HG03066 (cell line): ENCODE data around the gene LRP1-AS.
A peak's percentile ranks its signal among the peaks of the same experiment; 100 is the strongest.
"Not testable (repeated sequence)": the region's sequence is repeated elsewhere in the genome, so short reads cannot be mapped to it uniquely, and the experiment has no call there.

Source experiments
- ATAC-seq: cut with Tn5 transposase; IDR thresholded peaks from one replicate; pipeline ENCODE4 v1.9.1; 2021; ENCODE audit warnings: low read depth; ENCODE audit not compliant: unreplicated experiment

LRP1-AS gene

DNA sequence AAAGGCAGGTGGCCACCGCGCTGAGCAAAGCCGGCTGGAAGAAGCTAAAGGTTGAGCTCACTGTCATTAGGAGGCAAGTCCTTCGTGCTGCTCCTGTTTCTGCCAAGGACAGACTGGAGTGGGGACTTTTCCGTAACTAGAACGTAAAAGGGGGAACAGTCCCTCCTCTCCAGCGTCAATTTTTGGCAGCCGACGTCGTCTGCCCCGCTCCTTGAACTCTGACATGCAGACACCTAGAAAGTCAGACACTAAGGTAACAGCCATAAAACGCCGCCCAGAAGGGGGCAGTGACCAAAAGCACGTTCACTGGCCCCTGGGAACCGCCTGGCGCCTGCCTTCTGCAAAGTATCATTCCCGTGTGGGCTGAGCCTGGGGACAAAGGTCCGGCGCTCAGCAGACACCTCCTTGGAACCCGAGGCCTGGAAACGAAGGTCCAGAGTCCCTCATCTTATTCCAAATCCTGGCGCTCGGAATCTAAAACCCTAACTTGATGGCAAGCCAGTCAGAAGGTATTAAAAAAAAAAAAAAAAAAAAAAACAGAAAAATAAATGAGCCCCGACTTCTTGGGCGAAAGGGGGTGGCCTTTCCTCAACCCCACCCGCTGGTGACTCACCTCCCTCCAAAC lies 20.2 kb downstream of the LRP1-AS start:
- peak; percentile 55 for ATAC-seq

DNA sequence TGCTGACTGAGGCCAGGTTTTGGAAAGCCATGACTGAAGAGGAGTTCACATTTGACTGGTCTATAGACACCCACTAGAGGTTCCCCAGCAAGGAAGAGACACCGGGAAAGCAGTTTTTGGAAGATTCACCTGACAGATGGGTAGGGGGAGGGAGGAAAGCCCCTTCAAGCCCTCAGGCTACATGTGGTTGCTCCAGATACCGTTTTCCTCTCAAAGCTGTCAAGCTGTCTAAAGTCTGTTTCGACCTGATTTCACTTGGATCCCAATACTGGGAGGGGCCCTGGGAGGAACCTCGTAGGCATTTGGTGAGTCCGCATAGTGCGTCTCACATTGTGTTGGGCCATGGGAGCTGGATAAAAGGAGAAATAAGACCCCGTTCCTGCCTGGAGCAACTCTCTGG lies 20.9 kb downstream of the LRP1-AS start:
- ATAC-seq = no peak

DNA sequence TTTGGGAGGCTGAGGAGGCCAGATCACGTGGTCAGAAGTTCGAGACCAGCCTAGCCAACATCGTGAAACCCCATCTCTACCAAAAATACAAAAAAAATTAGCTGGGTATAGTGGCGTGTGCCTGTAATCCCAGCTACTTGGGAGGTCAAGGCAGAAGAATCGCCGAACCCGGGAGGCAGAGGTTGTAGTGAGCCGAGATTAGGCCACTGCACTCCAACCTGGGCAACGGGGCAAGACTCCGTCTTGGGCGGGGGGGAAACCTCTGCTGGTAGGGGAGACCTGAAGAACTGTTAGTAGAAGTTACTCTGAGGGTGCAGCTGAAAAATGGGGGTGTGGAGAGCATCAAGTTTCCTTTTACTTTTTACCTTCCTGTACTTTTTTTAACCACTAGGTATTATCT lies 21.4 kb downstream of the LRP1-AS start:
- ATAC-seq = no peak

DNA sequence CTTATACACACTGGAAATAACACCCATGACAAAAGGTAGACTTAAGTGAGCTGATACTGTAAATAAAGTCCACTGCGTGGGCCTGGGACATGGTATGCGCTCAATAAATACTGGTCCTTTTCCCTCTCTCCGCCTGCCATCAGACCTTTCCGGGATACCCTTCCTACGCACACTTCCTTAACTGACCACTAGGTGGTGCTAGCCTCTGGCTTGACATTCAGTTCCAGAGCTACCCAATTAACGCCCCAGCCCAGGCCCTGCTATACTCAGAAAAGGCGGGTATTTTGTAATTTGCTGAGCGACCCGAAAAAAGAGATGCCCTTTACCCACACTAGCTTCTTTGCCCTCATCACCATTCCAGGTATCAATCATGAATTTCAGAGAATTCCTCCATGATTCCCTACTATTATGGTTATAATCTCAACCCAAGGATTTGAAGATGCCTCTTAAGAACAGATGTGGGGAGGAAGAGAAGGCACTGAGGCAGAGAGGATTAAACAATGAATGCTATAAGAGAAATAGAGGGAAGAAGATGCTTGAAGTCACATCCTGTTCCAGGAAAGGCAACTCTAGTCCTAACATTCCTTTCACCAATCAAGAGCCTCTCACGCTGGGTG lies 23.1 kb downstream of the LRP1-AS start:
- ATAC-seq = no peak

DNA sequence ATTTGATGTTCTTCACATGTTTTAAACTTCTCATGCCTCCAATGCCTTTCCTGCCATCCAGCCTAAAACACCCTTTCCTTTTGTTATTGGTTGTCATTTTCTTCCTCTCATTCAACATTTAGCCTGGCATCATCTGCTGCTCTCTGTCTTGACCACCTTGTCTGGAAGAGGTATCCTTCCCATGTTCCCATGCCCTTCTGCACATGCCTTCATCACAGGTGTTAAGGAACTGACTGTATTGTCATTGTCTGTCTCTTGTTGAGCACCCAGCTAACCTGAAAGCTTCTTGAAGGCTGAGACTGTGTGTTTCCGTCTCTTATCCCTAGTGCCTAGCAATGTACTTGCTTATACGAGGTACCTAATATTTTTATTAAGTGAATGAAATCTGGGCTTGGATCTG lies 23.6 kb downstream of the LRP1-AS start:
- no peak for ATAC-seq

DNA sequence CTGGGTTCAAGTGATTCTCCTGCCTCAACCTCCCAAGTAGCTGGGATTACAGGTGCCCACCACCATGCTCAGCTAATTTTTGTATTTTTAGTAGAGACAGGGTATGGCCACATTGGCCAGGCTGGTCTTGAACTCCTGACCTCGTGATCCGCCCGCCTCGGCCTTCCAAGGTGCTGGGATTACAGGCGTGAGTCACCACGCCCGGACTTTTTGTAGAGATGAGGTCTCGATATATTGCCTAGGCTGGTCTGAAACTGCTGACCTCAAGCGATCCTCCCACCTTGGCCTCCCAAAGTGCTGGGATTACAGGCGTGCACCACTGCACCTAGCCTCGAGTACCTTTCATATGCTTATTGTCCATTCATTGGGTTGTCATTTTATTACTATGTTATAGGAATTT lies 26.7 kb downstream of the LRP1-AS start:
- not testable (repeated sequence) for ATAC-seq

DNA sequence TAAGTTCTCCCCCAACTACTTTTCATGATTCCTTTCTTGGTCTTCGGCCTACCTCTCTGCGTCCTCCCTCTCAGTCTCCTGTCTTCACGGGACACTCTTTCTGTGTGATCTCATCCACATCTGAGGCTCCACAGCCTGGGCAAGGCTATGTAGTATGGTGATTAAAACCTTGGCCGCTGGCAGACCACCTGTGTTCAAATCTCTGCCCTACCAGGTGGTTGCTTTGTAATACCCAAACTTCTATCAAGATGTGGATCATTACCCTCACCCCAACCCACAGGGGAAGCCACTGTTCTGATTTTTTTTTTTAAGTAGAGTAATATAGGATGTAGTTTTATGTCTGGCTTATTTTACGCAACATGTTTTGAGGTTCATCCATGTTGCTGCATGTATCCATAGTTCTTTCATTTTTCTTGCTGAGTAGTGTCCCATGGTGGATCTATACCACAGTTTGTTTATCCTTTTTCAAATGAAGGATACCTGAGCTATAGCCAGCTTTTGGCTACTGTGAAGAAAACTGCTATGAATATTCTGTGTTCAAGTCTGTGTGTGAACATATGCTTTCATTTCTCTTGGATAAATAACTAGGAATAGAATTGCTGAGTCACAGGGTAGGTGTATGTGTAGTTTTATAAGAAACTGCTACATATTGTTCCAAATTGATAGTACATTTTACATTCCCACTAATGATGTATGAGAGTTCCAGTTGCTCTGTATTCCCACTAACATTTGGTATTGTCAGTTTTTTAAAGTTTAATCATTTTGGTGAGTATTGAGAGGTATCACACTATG lies 27.9 kb downstream of the LRP1-AS start:
- no peak for ATAC-seq

DNA sequence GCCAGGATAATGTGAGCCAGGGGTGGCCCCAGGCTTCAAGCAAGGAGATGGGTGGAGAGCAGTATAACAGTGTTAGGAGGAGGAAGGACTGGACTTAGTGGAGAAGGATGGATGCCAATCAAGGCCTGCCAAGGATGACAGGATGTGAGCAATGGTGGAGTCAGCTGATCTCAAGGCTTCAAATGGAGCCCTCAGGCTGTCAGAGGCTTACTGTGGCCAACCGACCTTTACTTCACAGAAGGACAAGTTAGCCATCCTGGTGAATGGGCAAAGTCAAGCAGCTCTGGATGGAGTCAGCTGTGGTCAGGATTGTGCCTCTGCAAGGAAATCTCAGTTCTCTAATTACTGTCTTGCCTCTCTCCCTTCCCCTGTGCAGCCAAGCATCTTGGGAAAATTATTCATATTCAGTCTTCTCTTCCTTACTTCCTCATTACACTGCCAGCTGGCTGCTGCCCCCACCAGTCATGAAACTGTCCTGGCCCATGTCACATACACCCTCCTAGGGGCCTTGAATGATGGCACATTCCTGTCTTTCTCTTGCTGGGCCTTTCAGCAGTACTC lies 28.6 kb downstream of the LRP1-AS start:
- no peak for ATAC-seq

DNA sequence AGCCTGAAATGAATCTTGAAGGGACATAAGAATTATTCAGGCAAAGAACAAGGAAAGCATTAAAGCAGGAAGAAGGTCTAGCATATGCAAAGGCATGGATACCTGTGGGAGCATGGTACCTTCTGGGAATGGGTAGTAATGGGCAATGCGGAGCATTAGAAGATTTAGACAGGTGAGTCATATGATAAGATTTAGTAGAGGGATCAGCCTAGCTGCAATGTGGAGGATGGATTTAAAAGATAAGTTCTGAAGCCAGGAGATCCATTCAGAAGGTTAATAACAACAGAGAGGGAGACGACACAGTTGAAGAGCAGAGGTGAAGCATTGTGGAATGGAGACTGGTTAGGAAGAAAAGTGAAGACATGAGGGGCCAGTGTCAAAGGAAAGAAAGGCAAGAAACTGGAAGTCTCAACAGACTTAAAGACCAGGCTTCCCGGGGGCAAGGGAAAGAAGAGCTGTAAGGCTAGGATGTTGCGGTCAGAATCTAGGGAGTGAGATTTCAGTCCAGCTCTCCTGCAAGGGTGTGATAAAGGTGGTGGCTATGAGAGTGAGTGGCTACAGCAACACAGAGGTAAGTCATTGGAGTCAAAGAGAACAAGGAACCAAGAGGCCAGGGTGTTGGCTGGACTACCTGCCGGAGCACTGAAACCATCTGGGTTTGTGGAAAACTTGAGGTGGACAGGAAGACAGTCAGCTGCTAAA lies 30.7 kb downstream of the LRP1-AS start:
- ATAC-seq = no peak

DNA sequence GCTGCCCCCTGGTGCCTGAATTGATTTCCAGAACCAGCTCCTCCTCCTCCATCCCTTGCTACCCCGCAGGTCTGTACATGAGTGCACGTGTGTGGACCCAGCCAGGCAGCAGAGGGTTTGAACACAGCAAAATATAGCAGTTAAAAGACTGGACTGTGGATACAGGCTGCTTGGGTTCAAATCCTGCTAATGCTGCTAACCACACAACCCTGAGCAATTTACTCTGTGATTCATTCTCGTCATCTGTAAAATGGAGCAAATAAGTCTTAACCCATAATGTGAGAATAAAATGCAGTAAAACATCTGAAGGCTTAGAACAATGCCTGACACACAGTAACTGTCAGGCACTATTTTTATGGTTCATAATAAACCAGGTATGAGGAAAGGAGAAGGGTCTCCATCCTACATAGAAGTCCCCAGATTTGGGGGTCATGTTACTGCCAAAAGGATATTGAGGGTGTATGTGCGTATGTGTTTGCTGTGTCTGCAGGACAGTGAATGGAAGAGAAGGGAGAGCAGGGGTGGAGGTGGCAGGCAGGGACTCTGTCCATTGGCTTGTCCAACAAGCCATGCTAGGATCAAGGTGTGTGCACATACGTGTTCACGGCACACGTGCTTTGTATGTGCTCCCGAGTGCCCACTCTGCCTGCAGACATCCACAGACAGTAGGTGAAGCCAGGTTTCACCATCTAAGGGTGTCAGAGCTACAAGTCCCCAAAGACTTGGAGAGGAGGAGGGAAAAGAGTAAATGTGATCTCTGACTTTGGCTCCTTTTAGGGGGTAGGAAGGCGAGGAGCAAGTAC lies 34.7 kb downstream of the LRP1-AS start:
- ATAC-seq = no peak

DNA sequence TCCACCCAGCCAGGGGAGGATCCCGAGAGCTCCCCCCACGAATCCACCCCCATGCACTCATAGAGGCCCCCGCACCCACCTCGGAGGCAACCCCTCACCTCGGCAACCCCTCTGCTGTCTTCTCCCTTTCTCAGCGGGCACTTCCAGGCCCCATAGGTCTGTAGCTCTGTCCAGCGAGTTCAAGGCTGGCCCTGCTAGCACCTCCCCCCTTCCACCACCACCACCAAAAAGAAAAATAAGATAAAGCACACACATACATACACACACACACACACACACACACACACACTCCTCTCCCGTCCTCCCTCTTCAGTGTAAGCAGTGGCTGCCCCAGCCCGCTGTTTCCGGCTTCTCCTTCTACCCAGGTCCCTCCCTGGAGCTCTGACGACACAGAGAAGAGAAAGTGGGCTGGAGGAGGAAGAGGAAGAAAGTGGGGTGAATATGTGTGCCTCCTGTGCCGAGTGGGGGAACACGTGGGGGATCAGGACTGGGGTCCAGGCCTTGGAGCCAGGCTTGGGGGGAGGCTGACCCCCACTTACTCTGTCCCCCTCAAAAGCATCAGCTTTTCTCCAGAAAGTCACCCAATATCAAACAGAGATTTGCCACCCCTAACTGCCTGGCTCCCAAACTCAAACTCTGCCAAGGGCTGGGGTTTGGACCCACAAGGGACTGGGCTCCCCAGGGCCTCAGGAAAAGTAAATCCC lies 36.2 kb downstream of the LRP1-AS start, which contains the start of gene STAT6:
Gene STAT6, minus strand, starts transcription at position 332 of the 704 bp plus-strand sequence. CDS start 3,084 bp downstream, outside the sequence.
- ATAC-seq = peak; percentile 54

DNA sequence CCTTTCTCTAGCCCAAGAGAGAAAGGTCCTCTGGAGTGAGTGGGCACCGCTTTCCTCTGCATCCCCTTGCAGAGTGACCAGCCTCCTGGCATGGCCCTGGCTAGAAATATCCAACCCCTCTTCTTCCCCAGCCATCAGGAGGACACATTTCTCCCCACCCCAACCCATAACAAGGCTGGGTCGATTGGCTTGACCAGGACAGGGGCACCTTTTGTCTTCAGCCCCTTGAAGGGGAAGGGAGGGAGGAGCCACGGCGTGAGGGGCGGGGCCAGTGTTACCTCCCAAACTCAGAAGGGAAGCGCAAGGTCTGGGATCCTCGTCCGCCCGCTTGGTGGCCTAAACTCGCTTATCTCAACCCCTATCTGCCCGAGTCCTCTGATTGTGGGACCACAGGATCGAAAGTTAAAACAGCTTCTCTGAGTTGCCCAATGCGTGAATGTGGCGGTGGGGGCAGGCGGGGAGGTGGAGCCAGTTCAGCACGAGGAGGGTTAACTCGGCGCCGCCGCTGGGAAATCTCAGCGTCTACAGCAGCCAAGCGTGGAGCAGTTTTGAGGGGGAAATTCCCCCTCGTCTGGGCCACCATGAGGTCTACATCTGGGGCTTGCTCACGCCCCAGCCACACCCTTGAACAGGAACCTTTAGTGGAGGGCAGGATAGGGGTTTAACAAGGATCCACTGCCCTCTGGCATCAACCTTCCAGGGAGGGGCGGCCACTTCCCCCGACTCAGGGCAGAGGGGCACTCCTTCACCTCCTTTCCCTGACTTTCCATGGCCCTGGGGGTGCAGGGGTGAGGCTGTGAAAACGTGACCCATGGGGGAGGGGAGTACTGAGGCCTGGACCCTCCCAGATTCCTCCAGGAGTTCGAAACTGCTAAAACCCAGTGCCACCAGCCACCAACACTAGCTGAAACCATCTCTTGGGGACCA lies 37.1 kb downstream of the LRP1-AS start:
- no peak for ATAC-seq

DNA sequence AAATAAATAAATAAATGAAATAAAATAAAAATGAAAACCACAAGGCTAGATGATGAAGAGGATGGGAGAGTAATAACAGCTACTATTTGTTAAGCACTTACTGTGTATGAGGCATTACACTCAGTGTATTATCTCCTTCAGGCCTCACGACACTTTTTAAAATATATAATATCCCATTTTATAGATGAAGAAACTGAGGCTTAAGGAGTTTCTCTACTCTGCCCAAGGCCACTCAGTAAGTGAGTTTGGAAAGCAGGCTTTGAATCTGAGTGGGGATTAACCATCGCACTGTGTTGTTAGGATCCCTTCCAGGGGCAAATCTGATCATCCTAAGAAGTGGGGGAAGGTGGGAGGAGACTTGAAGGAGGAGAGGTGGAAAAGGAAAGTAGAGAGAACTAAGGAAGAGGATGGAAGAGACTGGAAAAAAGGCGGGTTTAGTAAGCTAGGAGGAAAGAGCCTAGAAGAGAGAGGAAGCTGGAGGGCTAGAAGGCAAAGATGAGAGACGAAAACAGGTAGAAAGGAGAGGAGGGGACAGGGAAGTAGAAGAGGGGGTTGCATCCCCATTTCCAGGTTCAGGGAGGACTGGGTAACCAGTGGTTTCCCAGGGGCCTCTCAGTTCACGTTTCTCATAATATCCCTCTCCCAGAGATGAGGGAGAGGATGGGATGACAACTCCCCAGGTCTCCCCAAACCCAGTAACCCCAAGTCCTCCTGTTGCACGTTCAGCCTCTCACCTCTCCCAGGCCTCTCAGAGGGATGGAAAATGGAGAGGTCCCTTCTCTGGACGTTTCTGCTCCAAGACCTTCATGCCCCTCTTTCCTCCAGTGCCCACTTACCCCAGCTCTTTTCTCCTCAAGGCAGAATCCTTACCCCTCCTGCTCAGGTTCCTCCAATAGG lies 38.0 kb downstream of the LRP1-AS start:
- no peak for ATAC-seq

DNA sequence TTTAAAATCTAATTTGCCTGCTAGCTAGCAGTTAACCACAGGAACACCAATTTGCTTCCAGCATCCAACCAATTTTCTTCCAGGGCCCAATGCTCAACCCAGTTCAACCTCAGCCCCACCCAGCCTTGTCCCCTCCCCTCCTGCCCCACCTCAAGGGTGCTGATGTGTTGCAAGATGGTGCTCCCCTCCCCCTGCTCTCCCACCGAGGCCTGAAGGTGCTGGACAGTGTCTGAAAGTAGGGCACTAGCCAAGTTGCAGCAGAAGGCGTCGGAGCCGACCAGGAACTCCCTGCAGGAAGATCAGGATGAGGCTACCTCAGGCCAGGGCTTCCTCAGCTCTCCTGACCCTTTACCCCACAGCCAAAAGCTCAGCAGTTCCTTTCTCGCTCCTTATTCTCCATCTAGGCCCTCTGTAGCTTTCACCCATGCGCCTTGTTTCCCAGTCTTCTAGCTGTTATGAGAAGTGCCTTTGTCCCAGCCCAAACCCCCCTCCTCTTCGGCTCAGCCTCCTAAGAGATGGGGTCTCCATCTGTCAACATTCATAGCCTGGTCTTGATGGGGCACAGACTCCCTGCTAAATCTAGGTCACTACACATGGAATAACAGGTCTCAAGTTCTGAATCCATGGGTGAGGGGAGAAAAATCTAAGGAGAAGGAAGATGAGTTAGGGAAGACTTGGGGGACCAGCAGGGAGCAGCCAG lies 39.8 kb downstream of the LRP1-AS start:
- no peak for ATAC-seq

DNA sequence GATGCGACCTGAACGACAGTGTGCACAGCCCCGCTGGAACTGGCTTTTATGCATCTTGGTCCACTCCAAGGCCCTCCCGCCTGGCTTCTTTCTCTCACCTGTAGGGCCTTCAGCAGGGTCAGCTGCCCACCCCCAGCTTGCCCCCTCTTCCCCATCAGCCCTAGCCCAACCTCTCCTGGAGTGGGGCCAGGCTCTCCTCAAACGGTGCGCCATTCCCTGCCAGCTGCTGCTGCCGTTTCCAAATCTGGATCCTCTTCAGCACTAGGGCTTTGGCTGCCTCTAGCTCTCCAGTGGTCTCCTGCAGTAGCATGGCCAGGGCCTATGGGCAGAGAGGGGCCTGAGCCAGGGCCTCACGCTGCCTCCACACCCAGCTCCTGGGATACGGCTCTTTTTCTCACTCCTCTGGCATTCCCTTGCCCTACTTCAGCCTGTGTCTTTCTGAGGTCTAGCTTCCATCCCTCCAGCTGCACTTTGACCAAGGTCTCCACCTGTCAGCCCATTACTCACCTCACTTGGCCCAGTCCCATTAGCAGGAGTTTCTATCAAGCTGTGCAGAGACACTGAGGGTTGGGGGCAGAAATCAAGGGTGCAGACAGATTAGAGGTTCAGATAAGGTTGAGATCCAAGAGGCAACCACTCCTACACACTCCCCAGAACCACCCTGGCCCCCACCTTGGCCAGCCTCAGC lies 41.3 kb downstream of the LRP1-AS start:
- no peak for ATAC-seq
